ENCODE results near the gene POLE3.
"Not testable (repeated sequence)": the region's sequence is repeated elsewhere in the genome, so short reads cannot be mapped to it uniquely, and the experiment has no call there.

POLE3 gene

GRCh38 chr9:113449376-113449775, 38.9 kb upstream of the POLE3 start:
- H3K9me3 ChIP-seq (ENCODE audit: control insufficient read depth, low read length): no peaks in the 10 kb centered on the region
- H3K9ac ChIP-seq: no peak overlapping the region
- H3K36me3 ChIP-seq (ENCODE audit: control insufficient read depth, insufficient read depth, low read length): no peaks in the 10 kb centered on the region
- no peak overlapping the region for H3K4me2 ChIP-seq (ENCODE audit: low read length)
- no peaks in the 10 kb centered on the region for H3K27me3 ChIP-seq (ENCODE audit: control insufficient read depth, insufficient read depth, low read length)
- no peak overlapping the region for H3K4me3 ChIP-seq (ENCODE audit: low read depth, low read length)
- no peak for TF ChIP-seq CTCF (IDR thresholded peaks at IDR 0.05)
- no peaks in the 10 kb centered on the region for H3K4me1 ChIP-seq
- H3K79me2 ChIP-seq: no peaks in the 10 kb centered on the region
- no peak overlapping the region for H3K27ac ChIP-seq
- H2AFZ ChIP-seq: no peak overlapping the region

GRCh38 chr9:113446323-113446740, 35.9 kb upstream of the POLE3 start:
- H3K27ac ChIP-seq: no peak overlapping the region
- no peak overlapping the region for H3K9ac ChIP-seq
- no peaks in the 10 kb centered on the region for H3K36me3 ChIP-seq (ENCODE audit: control insufficient read depth, insufficient read depth, low read length)
- TF ChIP-seq CTCF (IDR thresholded peaks at IDR 0.05): peak; percentile 43
- H3K27me3 ChIP-seq (ENCODE audit: control insufficient read depth, insufficient read depth, low read length): no peaks in the 10 kb centered on the region
- H2AFZ ChIP-seq: no peak overlapping the region
- H3K9me3 ChIP-seq (ENCODE audit: control insufficient read depth, low read length): no peaks in the 10 kb centered on the region
- no peak overlapping the region for H3K4me2 ChIP-seq (ENCODE audit: low read length)
- H3K79me2 ChIP-seq: no peaks in the 10 kb centered on the region
- no peak overlapping the region for H3K4me3 ChIP-seq (ENCODE audit: low read depth, low read length)
- H3K4me1 ChIP-seq: no peaks in the 10 kb centered on the region

DNA sequence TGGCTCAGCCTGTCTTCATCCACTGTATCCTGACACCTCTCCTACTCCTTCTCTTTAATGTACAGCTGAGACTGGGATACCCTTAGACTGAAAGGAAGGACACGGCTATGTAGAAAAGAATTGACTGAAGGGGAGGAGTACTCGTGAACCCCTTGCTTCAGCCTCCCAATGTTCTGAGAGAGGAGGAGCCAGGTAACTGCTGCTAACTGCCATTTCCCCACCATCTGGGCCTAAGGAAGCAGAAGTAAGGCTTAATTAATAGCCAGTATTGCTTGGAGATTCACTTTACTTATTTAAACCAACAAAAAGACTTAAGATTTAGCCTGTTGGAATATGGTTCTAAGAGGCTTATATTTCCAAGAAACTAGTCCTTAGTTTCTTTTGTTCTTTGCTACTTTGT, 34.3 kb upstream of the POLE3 start:
- Histone ChIP-seq H3K9ac (no peak overlapping the region), H2AFZ (no peak overlapping the region), H3K4me1 (no peaks in the 10 kb centered on the region), H3K4me2 (ENCODE audit: low read length) (no peak overlapping the region), H3K9me3 (ENCODE audit: control insufficient read depth, low read length) (no peaks in the 10 kb centered on the region), H3K27me3 (ENCODE audit: control insufficient read depth, insufficient read depth, low read length) (no peaks in the 10 kb centered on the region), H3K36me3 (ENCODE audit: control insufficient read depth, insufficient read depth, low read length) (no peaks in the 10 kb centered on the region), H3K27ac (no peak overlapping the region), H3K4me3 (ENCODE audit: low read depth, low read length) (no peak overlapping the region), H3K79me2 (no peaks in the 10 kb centered on the region)
- no peak for TF ChIP-seq CTCF (IDR thresholded peaks at IDR 0.05)

GRCh38 chr9:113437716-113438115, 27.2 kb upstream of the POLE3 start:
- H3K9me3 ChIP-seq (ENCODE audit: control insufficient read depth, low read length): not testable (repeated sequence)

GRCh38 chr9:113436728-113437515, 26.4 kb upstream of the POLE3 start:
- TF ChIP-seq CTCF (IDR thresholded peaks at IDR 0.05): no peak
- no peak overlapping the region for H3K9ac ChIP-seq
- H3K27me3 ChIP-seq (ENCODE audit: control insufficient read depth, insufficient read depth, low read length): no peaks in the 10 kb centered on the region
- no peak overlapping the region for H2AFZ ChIP-seq
- H3K79me2 ChIP-seq: no peaks in the 10 kb centered on the region
- H3K36me3 ChIP-seq (ENCODE audit: control insufficient read depth, insufficient read depth, low read length): no peaks in the 10 kb centered on the region
- H3K4me1 ChIP-seq: no peaks in the 10 kb centered on the region
- no peak overlapping the region for H3K4me3 ChIP-seq (ENCODE audit: low read depth, low read length)
- no peak overlapping the region for H3K27ac ChIP-seq
- no peak overlapping the region for H3K4me2 ChIP-seq (ENCODE audit: low read length)
- no peaks in the 10 kb centered on the region for H3K9me3 ChIP-seq (ENCODE audit: control insufficient read depth, low read length)

More at GRCh38 chr9:113437716-113438115, 27.2 kb upstream of the POLE3 start:
- H3K27me3 ChIP-seq (ENCODE audit: control insufficient read depth, insufficient read depth, low read length); H2AFZ ChIP-seq; H3K27ac ChIP-seq; H3K4me1 ChIP-seq; H3K79me2 ChIP-seq; H3K4me2 ChIP-seq (ENCODE audit: low read length); H3K4me3 ChIP-seq (ENCODE audit: low read depth, low read length); H3K36me3 ChIP-seq (ENCODE audit: control insufficient read depth, insufficient read depth, low read length); H3K9ac ChIP-seq: not testable (repeated sequence)

All from parathyroid adenoma (tissue), 2 donors.